Measurements from ENCODE around the gene EDC4.
A peak's percentile ranks its signal among the peaks of the same experiment; 100 is the strongest.
"Not testable (repeated sequence)": the region's sequence is repeated elsewhere in the genome, so short reads cannot be mapped to it uniquely, and the experiment has no call there.

EDC4 gene, protein sequence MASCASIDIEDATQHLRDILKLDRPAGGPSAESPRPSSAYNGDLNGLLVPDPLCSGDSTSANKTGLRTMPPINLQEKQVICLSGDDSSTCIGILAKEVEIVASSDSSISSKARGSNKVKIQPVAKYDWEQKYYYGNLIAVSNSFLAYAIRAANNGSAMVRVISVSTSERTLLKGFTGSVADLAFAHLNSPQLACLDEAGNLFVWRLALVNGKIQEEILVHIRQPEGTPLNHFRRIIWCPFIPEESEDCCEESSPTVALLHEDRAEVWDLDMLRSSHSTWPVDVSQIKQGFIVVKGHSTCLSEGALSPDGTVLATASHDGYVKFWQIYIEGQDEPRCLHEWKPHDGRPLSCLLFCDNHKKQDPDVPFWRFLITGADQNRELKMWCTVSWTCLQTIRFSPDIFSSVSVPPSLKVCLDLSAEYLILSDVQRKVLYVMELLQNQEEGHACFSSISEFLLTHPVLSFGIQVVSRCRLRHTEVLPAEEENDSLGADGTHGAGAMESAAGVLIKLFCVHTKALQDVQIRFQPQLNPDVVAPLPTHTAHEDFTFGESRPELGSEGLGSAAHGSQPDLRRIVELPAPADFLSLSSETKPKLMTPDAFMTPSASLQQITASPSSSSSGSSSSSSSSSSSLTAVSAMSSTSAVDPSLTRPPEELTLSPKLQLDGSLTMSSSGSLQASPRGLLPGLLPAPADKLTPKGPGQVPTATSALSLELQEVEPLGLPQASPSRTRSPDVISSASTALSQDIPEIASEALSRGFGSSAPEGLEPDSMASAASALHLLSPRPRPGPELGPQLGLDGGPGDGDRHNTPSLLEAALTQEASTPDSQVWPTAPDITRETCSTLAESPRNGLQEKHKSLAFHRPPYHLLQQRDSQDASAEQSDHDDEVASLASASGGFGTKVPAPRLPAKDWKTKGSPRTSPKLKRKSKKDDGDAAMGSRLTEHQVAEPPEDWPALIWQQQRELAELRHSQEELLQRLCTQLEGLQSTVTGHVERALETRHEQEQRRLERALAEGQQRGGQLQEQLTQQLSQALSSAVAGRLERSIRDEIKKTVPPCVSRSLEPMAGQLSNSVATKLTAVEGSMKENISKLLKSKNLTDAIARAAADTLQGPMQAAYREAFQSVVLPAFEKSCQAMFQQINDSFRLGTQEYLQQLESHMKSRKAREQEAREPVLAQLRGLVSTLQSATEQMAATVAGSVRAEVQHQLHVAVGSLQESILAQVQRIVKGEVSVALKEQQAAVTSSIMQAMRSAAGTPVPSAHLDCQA (N-terminal part only)

DNA sequence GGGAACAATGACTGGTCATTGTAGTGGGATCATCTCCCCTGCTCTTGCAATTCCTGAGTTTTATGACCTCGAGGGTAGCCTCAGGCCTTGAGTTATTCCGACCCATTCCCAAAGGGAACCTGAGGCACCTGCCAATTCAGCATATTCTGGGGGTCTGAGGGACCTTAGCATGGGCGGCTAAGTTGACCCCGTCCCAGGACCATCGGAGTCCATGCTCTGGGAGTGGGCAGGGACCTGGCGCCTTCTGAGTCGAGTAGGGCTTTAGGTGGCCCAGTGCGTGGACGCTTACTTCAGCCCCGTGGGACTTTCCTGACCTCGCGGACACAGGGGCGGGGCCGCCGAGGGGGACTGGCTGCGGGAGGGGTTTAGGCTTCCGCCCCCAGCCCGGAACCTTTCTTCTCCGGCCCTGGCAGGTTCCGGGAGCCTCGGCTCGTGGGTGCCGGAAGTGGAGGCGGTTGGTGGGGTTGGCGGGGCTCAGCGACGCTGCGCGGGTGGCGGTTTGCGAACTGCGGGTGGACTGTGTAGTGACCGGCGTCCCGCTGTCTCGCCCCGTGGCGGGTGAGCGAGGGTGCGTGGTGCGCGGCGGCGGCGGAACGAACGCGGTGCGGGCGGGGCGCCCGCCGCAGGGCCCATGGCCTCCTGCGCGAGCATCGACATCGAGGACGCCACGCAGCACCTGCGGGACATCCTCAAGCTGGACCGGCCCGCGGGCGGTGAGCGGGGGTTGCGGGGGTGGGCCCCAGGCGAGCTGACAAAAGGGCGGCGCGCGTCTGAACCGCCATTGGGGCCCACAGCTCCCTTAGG lies at the start of gene EDC4:
TSS of gene EDC4 (plus strand) at position 422 of the 804 bp plus-strand sequence. CDS start at position 632, 210 bp downstream.
- peak; percentile 87 to 91 for DNase-seq

DNA sequence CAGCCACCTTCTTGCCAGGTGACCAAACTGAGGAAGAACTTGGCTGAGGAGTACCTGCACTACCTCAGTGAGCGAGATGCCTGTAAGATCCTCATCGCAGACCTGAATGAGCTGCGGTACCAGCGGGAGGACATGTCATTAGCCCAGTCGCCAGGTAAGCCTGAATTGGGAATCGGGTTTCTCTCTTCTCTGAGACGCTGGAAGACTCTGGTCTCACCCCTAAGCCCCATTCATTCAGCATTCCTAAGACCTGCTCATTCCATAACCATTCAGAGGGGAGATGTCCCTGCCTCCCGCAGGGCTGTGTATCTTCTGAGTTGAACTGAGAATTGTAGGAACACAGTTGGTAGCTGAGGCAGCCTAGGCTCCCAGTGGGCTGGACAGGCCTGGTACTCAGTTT lies 47.7 kb upstream of the EDC4 start:
- no peak for DNase-seq

DNA sequence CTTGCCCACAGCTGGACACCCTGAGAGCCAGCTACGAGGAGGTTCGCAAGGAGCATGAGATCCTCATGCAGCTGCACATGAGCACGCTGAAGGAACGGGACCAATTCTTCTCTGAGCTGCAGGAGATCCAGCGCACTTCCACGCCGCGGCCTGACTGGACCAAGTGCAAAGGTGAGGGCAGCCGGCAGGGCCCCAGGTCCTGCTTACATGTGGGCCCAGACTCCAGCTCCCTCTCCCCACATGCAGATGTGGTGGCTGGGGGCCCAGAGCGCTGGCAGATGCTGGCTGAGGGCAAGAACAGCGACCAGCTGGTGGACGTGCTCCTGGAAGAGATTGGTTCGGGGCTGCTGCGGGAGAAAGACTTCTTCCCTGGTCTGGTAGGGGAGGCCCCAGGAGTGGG lies 46.9 kb upstream of the EDC4 start:
- no peak for DNase-seq

DNA sequence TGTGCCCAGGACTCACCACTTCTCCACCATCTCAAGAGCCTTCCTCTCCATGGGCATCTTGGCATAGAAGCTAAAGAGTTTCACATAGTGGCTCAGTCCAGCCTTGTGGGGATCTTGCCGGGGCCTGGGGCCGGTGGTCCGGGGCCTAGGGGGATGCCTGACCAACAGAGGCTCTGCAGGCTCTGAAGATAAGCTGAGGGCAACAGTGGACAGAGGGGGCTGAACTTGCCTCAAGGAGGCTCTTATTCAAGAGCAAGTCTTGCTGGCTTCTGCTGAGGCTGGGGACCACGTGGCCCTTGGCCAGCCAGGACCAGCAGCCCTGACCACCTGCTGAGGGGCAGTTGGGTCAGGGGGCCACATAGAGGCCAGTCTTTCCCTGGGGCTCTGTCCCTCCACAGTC lies 44.2 kb upstream of the EDC4 start:
- DNase-seq = no peak

DNA sequence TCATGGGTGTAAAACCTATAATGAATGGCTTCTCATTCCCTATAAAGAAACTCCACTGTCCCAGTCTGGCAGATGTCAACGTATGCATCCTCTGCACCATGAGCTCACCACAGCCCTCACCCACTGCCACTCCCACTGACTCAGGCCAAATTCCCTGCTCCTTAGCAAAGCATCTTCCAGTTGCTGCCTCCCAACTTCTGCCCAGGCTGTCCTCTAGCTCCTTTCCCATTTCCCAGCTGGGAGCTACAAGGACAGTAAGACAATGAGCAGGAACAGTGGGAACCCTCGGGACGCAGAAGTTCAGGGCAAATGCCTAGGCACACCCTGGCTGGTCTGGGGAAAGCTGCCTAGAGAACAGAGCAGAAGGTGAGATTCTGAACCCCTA lies 39.8 kb upstream of the EDC4 start:
- no peak for DNase-seq

DNA sequence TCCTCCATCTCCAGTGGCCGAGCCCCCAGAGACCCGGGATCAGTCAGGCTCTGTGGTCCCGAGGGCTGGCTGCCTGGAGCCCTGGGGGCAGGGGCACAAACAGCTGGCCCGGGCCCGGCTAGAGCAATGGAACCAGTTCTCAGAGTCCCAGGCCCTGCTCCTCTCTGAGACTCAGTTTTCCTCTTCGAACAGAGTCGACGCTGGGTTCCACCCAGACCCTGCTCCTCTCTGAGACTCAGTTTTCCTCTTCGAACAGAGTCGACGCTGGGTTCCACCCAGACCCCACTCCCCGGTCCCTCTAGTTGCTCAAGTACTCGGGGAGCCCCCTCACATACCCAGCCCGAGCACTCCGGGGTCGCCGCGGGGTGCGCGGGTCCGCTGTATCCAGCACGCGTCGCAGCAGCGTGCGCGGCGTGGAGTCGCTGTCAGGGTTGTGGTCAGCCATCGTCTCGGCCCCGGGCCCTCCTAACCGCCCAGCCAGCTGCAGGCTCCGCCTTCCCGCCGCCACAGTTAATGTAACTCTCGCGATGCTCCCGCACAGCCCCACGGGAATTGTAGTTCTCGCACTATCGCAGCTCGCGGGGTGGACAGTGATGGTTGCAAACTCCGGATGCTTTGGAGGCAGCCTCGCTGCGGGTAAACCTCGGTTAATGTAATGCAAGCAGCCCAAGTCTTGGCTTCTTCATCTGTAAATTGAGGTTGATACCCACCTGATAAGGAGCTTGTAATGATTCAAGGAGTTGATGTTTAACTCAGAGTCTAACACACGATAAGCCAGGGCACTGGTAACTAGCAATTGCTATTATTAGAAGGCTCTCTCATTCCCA lies 39.2 kb upstream of the EDC4 start:
- peak; percentile 91 to 95 for DNase-seq

DNA sequence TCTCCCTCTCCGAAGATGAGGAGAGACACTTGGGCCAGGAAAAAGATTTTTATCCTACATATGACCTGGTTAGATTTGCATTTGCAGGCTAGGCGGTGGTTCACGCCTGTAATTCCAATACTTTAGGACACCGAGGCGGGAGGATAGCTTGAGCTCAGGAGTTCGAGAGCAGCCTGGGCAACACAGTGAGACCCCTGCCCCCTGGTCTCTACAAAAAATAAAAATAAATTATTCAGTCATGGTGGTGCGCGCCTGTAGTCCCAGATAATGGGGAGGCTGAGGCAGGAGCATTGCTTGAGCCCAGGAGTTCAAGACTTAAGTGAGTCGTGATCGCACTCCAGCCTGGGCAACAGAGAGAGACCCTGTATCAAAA lies 38.6 kb upstream of the EDC4 start:
- DNase-seq = no peak

DNA sequence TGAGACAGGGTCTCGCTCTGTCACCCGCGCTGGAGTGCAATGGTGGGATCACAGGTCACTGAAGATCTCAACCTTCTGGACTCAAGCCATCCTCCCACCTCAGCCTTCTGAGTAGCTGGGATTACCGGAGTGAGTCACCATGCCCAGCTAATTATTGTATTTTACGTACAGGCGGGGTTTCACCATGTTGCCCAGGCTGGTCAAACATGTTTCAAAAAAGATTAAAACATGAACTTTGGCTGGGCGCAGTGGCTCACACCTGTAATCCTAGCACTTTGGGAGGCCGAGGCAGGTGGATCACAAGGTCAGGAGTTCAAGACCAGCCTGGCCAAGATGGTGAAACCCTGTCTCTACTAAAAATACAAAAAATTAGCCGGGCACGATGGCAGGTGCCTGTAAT lies 35.7 kb upstream of the EDC4 start:
- not testable (repeated sequence) for DNase-seq

DNA sequence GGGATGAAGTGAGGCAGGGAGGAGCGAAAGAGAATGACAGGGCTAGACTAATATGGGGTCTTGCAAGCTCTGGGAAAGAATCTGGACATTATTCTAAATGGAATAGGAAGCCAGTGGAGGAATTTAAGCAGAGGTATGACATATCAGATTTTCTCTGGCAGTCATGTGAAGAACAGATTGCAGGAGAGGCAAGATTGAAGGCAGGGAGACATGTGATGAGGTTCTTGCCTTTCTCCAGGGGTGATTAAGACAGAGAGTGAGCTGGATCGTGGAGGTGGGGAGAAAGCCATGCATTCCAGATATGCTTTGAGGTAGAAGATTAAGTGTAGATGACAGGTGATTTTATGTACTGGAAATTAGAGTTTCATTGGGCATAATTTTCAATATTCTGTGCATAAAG lies 35.0 kb upstream of the EDC4 start:
- DNase-seq = no peak

DNA sequence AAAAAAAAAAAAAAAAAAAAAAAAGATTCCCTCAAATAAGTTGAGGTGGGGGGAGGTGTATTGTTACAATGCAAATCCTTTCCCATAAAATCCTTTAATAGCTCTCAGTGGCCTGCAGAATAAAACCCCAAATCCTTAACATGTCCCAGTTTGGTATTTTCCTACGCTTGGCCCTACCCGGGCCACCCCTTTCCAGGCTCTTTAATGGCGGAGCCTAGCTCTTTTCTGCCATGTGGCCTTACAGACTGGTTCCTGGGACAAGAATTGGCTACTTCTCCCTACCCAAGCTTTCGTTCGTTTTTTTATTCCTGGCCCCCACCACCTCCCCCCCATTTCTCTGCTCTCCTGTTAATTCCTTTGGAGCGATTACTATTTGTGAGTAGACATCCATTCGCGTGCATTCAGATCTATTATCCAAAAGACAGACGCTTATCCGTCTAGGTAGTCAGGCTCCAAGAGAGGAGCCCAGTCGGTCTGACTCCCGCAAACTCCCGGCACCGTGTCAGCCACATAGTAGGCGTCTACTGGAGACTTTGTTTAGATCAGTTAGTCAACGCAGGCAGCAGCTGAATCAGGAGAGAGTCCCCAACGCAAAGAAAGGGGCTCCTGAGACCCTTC lies 31.5 kb upstream of the EDC4 start:
- DNase-seq = no peak

DNA sequence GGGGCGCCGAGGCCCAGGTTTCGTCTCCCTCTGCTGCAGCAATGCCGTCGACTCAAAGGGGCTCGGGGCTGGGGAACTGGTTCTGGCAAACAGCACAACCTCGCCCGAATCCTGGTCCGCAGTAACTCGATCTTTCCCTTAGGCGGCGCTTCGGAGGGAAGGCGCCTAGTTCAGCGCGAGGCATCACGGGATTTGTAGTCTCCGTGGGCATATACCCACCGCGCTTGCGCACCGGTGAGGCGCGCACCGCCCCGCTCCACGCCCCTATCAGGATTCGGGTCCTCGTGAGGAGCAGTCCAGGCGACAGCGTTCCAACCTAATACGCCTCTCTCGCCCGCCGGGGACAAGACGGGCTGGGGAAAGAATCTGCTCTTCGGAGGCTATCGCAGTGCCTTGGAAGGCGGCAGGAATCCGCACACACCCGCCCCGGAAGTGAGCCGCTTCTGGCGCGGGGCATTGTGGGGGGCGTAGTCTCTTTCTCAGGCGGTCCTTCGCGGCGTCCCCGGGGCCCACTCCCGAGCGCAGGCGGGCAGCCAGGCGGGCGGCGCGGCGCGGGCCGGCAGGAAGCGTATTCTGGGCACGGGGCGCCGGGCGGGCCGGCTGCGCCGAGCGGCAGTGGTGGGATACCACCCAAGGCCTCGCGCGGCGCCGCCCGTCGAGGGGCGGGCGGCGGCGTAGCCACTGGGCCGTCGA lies 30.9 kb upstream of the EDC4 start, which contains the start of gene THAP11:
TSS of gene THAP11 (plus strand) at position 505 of the 693 bp plus-strand sequence. CDS start 235 bp downstream, outside the sequence.
- peak; percentile 92 to 95 for DNase-seq

DNA sequence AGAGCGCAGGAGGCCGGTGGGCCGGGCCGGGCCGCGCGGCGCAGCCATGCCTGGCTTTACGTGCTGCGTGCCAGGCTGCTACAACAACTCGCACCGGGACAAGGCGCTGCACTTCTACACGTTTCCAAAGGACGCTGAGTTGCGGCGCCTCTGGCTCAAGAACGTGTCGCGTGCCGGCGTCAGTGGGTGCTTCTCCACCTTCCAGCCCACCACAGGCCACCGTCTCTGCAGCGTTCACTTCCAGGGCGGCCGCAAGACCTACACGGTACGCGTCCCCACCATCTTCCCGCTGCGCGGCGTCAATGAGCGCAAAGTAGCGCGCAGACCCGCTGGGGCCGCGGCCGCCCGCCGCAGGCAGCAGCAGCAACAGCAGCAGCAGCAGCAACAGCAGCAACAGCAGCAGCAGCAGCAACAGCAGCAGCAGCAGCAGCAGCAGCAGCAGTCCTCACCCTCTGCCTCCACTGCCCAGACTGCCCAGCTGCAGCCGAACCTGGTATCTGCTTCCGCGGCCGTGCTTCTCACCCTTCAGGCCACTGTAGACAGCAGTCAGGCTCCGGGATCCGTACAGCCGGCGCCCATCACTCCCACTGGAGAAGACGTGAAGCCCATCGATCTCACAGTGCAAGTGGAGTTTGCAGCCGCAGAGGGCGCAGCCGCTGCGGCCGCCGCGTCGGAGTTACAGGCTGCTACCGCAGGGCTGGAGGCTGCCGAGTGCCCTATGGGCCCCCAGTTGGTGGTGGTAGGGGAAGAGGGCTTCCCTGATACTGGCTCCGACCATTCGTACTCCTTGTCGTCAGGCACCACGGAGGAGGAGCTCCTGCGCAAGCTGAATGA lies 30.1 kb upstream of the EDC4 start:
- DNase-seq = peak; percentile 59 to 66

DNA sequence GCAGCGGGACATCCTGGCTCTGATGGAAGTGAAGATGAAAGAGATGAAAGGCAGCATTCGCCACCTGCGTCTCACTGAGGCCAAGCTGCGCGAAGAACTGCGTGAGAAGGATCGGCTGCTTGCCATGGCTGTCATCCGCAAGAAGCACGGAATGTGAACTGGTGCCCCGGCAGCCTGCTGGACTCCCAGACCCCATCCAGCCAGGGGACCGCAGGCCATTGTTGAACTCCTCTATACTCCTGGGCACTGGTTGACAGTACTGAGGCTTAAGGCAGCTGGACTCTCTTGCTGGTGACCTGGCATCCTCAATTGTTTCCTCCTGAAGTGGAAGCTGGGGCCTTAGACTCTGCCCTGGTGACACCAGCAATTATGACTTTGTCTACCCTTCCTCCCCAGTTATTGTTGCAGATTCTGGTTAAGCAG lies 29.5 kb upstream of the EDC4 start:
- DNase-seq = no peak

DNA sequence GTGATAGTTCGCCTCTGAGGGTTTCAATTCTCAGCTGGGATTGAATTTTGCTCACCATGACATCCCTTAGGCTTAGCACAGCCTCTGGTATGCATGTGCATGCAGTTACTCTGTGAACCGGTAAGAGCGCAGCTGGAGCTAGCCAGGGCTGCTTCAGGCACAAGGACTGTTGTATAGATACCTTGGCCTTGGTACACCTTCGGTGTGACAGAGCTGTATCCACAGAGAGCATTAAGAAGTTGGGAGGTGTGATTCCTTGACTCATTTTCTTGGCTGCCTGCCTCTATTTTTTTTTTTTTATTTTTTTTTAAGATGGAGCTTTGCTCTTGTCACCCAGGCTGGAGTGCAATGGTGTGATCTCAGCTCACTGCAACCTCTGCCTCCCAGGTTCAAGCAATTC lies 28.4 kb upstream of the EDC4 start:
- no peak for DNase-seq

DNA sequence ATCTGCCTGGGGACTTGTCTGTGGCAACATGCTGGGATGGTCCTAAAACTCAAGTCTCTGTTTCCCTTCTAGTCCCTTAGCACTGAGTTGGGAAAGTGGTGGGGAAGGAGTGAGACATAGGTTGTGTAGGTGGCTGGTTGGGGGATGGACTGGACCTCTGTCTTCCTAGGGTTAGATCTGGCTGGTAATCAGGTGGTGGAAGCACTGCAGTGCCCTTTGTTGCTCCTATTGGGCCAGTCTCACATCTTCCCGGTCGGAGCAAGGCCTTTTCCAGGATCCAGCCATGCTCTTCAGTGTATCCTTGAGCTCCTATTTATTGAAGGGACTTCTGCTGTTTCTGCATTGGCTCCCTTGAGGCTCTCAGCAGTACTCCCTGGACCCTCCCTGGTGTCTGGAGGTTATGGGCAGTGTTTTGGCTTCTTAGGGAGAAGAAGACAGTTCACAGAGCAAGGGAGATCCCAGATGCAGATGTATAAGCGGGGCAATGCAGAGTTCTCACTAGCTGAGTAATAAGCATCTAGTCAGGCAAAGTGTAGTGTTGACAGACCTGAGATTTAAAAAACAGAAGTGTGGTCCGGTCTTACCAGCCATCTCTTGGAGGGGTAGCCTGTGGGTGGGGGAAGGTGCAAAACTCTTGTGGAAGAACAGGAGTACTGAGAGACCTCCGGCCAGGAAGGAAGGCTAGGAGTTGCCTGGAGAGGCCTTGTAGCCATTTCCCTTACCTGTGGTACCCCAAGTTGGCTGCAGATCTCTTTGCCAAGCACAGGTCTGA lies 27.4 kb upstream of the EDC4 start:
- no peak for DNase-seq

DNA sequence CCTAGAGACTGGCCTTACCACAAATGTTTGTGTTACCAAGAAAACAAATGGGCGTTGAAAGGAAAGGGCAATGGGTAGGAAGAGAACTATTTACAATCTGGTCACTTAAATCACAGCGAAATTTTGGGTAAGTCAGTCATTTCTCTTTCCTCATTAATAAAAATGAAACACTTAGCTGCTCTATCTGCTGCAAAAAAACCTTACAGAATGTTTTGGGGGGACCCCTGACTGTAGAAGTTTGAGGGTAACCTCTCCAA lies 26.9 kb upstream of the EDC4 start:
- no peak for DNase-seq

DNA sequence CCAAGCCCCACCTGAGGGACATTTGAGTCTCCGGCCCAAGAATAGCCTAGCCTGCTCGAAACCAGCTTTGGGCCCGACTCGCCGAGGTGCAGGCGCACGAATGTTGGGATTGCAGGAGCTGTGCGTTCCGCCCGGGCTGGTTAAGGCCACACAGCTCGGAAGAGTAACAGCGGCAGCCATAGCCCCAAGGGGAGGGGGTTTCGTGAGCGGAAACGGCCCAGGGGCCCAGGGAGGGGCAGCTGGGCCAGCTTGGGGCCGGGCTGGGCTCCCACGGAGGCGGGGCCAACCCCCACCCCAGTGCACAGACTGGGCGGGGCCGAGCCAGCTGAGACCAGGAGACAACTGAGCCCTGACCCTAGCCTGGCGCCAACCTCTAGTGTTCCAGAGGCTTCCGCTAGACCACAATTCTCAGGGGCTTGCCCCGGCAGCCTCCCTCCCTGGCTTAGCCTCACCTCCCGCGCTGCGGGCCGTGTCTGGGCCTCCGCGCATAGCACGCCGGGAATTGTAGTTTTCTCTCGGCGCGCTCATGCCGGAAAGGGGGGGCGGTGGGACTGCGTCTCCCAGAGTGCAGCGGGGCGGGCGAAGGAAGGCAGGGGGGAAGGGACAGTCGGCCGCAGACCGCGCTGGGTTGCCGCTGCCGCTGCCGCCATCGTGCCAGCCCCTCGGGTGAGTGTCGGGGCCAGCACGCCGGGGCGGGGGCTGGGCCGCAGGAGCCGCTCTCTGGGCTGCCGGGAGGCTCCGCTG lies 26.4 kb upstream of the EDC4 start, which contains the start of gene NUTF2:
TSS of gene NUTF2 (plus strand) at position 614 of the 744 bp plus-strand sequence. CDS start 18,198 bp downstream, outside the sequence.
- DNase-seq = peak; percentile 94 to 96

Data from CD4-positive, alpha-beta T cell treated with Interleukin-1 beta for 1 hour (primary cell).